GM12801 (cell line): Measurements from ENCODE around the gene SUSD6.

Experiments
- CTCF ChIP-seq: IDR thresholded peaks from one replicate; pipeline ENCODE4 v1.5.1; 2011; ENCODE audit warnings: control low read depth; ENCODE audit not compliant: insufficient read length; ENCODE audit errors: extremely low read depth

The SUSD6 gene

GRCh38 chr14:69763761-69764510, 152.5 kb downstream of the SUSD6 start:
- no peak for TF ChIP-seq CTCF
